Endothelial cell of umbilical vein (primary cell): ENCODE measurements around the gene DPYD.

Source experiments
- CTCF ChIP-seq, 2 donors: IDR thresholded peaks; 1 replicate in 1 of 2; 2 replicates in 1 of 2; pipeline ENCODE4 v1.5.1; 2011; ENCODE audit warnings: low read length in 2 of 2, mild to moderate bottlenecking in 2 of 2, moderate library complexity in 2 of 2, control low read depth in 1 of 2, inconsistent platforms in 1 of 2, low read depth in 1 of 2; ENCODE audit not compliant: insufficient read depth in 1 of 2; ENCODE audit errors: extremely low read depth in 1 of 2
- EZH2 ChIP-seq: IDR thresholded peaks from 2 replicates; pipeline ENCODE4 v1.6.1; 2012; ENCODE audit warnings: borderline replicate concordance, low read depth, mild to moderate bottlenecking, moderate library complexity, low read length, inconsistent platforms; ENCODE audit not compliant: severe bottlenecking
- FOS ChIP-seq: IDR thresholded peaks from 2 replicates; pipeline ENCODE4 v1.6.1; 2011; ENCODE audit warnings: mild to moderate bottlenecking, low read length, moderate library complexity, borderline replicate concordance; ENCODE audit not compliant: insufficient read depth
- GATA2 ChIP-seq: IDR thresholded peaks from 2 replicates; pipeline ENCODE4 v1.7.0; 2011; ENCODE audit warnings: low read depth, mild to moderate bottlenecking, moderate library complexity, mixed read lengths, low read length; ENCODE audit not compliant: insufficient read length, insufficient read depth
- JUN ChIP-seq: IDR thresholded peaks from 2 replicates; pipeline ENCODE4 v1.6.1; 2011; ENCODE audit warnings: borderline replicate concordance, low read depth; ENCODE audit not compliant: insufficient read length, insufficient read depth
- POLR2A ChIP-seq: IDR thresholded peaks from 2 replicates; pipeline ENCODE4 v1.6.1; 2012; ENCODE audit warnings: low read depth, mild to moderate bottlenecking, control low read depth, low read length
- POLR2AphosphoS5 ChIP-seq: IDR thresholded peaks from 2 replicates; pipeline ENCODE4 v1.6.1; 2012; ENCODE audit warnings: low read depth, mild to moderate bottlenecking, control low read depth, low read length, moderate library complexity; ENCODE audit not compliant: insufficient read depth

- TF ChIP-seq CTCF (IDR thresholded peaks at IDR 0.05; ENCODE audit: extremely low read depth in 1 of 2, insufficient read depth in 1 of 2, low read depth in 1 of 2, low read length in 2 of 2) (no peak), FOS (no peak), POLR2A (no peak), JUN (no peak), EZH2 (no peak), GATA2 (no peak), POLR2AphosphoS5 (no peak)
These were observed 754.2 kb downstream of the DPYD start for GRCh38 chr1:97166626-97167025.
